ENCODE results near the gene CDH4.

DNA sequence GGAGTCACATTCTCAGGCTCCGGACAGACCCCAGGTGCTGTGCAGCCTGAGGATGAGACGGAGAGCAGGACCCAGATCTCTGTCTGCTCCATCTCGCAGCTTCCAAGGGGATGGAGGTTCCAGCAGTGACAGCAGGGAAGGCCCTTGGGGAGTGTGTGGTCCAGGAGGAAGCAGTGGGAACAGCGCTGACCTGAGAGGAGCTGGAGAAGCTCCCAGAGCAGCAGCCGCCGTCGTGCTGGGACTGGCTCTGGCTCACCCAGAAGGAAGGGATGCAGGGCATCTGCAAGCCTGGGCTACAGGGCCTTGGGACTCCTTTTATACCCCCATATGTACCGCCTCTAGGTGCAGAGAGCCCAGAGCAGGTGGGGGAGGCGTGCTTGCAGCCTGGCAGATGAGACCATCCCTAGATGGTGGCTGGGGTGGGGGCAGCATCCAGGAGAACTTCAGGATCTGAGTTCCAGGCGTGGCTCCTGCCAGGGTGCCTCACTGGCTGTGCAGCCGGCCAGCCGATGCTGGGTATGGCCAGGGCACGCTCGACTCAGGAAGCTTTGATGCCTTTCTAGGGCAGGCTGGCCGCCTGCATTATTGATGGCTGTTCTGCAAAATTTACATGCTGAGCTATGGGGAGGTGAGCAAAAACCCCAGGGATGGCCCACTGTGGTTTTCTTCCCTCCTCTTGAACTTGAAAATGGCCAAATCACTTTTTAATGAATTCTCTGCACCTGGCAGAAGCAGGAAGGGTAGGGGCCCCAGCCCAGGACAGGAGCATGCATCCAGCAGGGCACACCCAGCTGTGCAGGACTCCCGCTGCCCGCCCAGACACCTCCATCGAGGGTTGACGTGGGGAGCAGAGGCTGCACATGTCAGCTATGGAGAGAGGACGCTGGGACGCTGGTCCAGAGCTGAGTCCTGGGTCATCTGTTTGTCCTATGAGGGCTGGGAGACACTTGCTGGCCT lies 634.0 kb downstream of the CDH4 start:
- no peak for TF ChIP-seq CTCF (IDR thresholded peaks at IDR 0.05; ENCODE audit: borderline replicate concordance, extremely low read depth, low read length, poor library complexity, severe bottlenecking)
- TF ChIP-seq EZH2 (IDR thresholded peaks at IDR 0.05; ENCODE audit: borderline replicate concordance, low read depth, low read length, severe bottlenecking) = no peak
